T-cell (primary cell): Measurements from ENCODE around the gene TRIM31. TPM values are rescaled to one million over a fixed set of nuclear protein-coding genes. Genes with fewer than 3 reads are reported as not detected.
A peak's percentile ranks its signal among the peaks of the same experiment; 100 is the strongest.

ENCODE experiments used
- ATAC-seq, 4 experiments: fragments of 200-7000 bp in 3 of 4; fragments of 150-1000 bp in 1 of 4; cut with Tn5 transposase; replicated peaks in 1 of 4; 1 replicate in 3 of 4; 2 replicates in 1 of 4; pipeline ENCODE4 v1.10.0; 2021; ENCODE audit warnings: moderate library complexity in 3 of 4, mild to moderate bottlenecking in 2 of 4, moderate number of reproducible peaks in 1 of 4
- CTCF ChIA-PET, 2 donors: fragments of 300-600 bp; sonication (Branson Sonifier 250); formaldehyde crosslinking; loops; one replicate each; lab custom pipeline; 2022; ENCODE audit warnings: antibody characterized with exemption in 2 of 2; lab: Charles Lee
- POLR2A ChIA-PET, 2 donors: fragments of 300-600 bp; sonication (Branson Sonifier 250); formaldehyde crosslinking; loops; one replicate each; lab custom pipeline; 2022; ENCODE audit warnings: antibody characterized with exemption in 2 of 2; lab: Charles Lee
- DNase-seq, 35 experiments: peaks; one replicate each; pipeline versions ENCODE4 v3.0.0 to v3.0.0-alpha.2; 2013 to 2023
- H3K27ac ChIP-seq: one replicate; pipeline ENCODE4 v1.5.1; 2013; ENCODE audit warnings: low read length
- H3K27me3 ChIP-seq, 2 experiments: replicated peaks in 1 of 2; 1 replicate in 1 of 2; 2 replicates in 1 of 2; pipeline versions ENCODE4 v1.6.1 to v1.7.0; 2013; ENCODE audit warnings: low read length in 1 of 2, mixed read lengths in 1 of 2; ENCODE audit not compliant: control insufficient read depth in 2 of 2, insufficient read depth in 2 of 2; ENCODE audit errors: extremely low read depth in 1 of 2
- H3K36me3 ChIP-seq, 2 donors: 1 replicate in 1 of 2; 2 replicates in 1 of 2; pipeline versions ENCODE4 v1.6.1 to v1.7.0; 2013; ENCODE audit warnings: low read length in 1 of 2; ENCODE audit not compliant: control insufficient read depth in 2 of 2, insufficient read depth in 1 of 2; ENCODE audit errors: extremely low read depth in 1 of 2
- H3K4me1 ChIP-seq, 2 experiments: 1 replicate in 1 of 2; 2 replicates in 1 of 2; pipeline versions ENCODE4 v1.6.1 to v1.7.0; 2013; ENCODE audit warnings: low read length in 2 of 2, mixed read lengths in 1 of 2; ENCODE audit not compliant: insufficient read depth in 2 of 2, control insufficient read depth in 1 of 2; ENCODE audit errors: extremely low read depth in 1 of 2
- H3K4me3 ChIP-seq, 2 donors: 1 replicate in 1 of 2; 2 replicates in 1 of 2; pipeline versions ENCODE4 v1.5.1 to v1.7.0; 2013; ENCODE audit warnings: mild to moderate bottlenecking in 2 of 2, low read length in 1 of 2, moderate library complexity in 1 of 2; ENCODE audit not compliant: control insufficient read depth in 1 of 2; ENCODE audit errors: extremely low read depth in 1 of 2
- H3K9me3 ChIP-seq: 2 replicates; pipeline ENCODE4 v1.7.0; 2013
- H3K27ac Mint-ChIP-seq, 2 donors: one replicate each; pipeline ENCODE4 v1.8.0; 2020 to 2021; ENCODE audit warnings: mild to moderate bottlenecking in 2 of 2, mixed read lengths in 2 of 2
- H3K27me3 Mint-ChIP-seq, 2 donors: one replicate each; pipeline ENCODE4 v1.8.0; 2021 to 2022; ENCODE audit warnings: mixed read lengths in 2 of 2
- H3K36me3 Mint-ChIP-seq: one replicate; pipeline ENCODE4 v1.8.0; 2021; ENCODE audit warnings: mixed read lengths
- H3K4me1 Mint-ChIP-seq, 3 donors: one replicate each; pipeline ENCODE4 v1.8.0; 2020 to 2022; ENCODE audit warnings: mixed read lengths in 3 of 3, mild to moderate bottlenecking in 1 of 3
- H3K4me3 Mint-ChIP-seq, 3 donors: one replicate each; pipeline ENCODE4 v1.8.0; 2020 to 2022; ENCODE audit warnings: mild to moderate bottlenecking in 3 of 3, mixed read lengths in 3 of 3, moderate library complexity in 3 of 3
- H3K9me3 Mint-ChIP-seq, 3 donors: one replicate each; pipeline ENCODE4 v1.8.0; 2020 to 2022; ENCODE audit warnings: mixed read lengths in 3 of 3
- WGBS: methylation state at CpG from one replicate; pipeline ENCODE4 v1.1.5; 2013; ENCODE audit warnings: missing lambda C conversion rate; ENCODE audit not compliant: insufficient coverage; 5-methylcytosine and 5-hydroxymethylcytosine counted together
- total RNA-seq, 35 experiments: library from RNA in 6 of 35; stranded (reverse) in 6 of 35; fragments of 120-200 nt in 1 of 35; gene quantifications; one replicate each; pipeline versions ENCODE4 v1.2.1 to v1.2.4 and lab custom pipeline; 2013 to 2026

The TRIM31 gene
- total RNA-seq, 5 donors from 2014 or later (not counting 1 experiment from before 2014, with no cell fraction given) = 0.44 TPM; not detected in 4

- POLR2A ChIA-PET = no interaction called here
- peak in 5 of 35 experiments; percentile 5 to 33 (median 8) for DNase-seq
- H3K4me3 ChIP-seq = peak overlapping the region; percentile 39 to 49
Measured at GRCh38 chr6:30100585-30101443, 12.1 kb downstream of the TRIM31 start.

GRCh38 chr6:30100154-30100553 is 12.7 kb downstream of the TRIM31 start:
- POLR2A ChIA-PET = no interaction called here
- peaks cover 24 to 44% of the 10 kb centered on the region in 2 donors for H3K27me3 Mint-ChIP-seq
- Histone ChIP-seq H3K36me3 (no peaks in the 10 kb centered on the region), H3K27ac (no peak overlapping the region), H3K4me3 (no peak overlapping the region), H3K27me3 (peaks cover 17 to 49% of the 10 kb centered on the region in 2 experiments), H3K4me1 (peaks cover 43 to 47% of the 10 kb centered on the region in 2 experiments), H3K9me3 (no peaks in the 10 kb centered on the region)
- H3K36me3 Mint-ChIP-seq = no peaks in the 10 kb centered on the region
- no peak overlapping the region for H3K27ac Mint-ChIP-seq
- CTCF ChIA-PET = interaction anchor here in 1 of 2 donors (0.7 kb wide), 1 partner anchor 31 kb away, joined by 3 read pairs; no protein-coding TSS in a partner anchor
- DNase-seq (no peak), ATAC-seq (no peak)
- peak overlapping the region; percentile 52 to 64 (median 63) for H3K4me3 Mint-ChIP-seq
- WGBS = 100% methylated on average over 1 of the region's 8 CpGs
- no peaks in the 10 kb centered on the region for H3K9me3 Mint-ChIP-seq
- peaks cover 52 to 60% (median 52%) of the 10 kb centered on the region in 3 donors for H3K4me1 Mint-ChIP-seq

More at GRCh38 chr6:30100585-30101443, 12.1 kb downstream of the TRIM31 start:
- no peak for ATAC-seq
- Mint-ChIP-seq H3K4me1 (peaks cover 52 to 60% (median 52%) of the 10 kb centered on the region in 3 donors), H3K4me3 (peak overlapping the region; percentile 77 to 86 (median 82)), H3K36me3 (no peaks in the 10 kb centered on the region), H3K27me3 (peaks cover 24 to 39% of the 10 kb centered on the region in 2 donors), H3K9me3 (no peaks in the 10 kb centered on the region), H3K27ac (peak overlapping the region in 1 of 2 donors; percentile 43)
- Histone ChIP-seq H3K4me1 (peaks cover 43 to 47% of the 10 kb centered on the region in 2 experiments), H3K36me3 (no peaks in the 10 kb centered on the region), H3K27ac (no peak overlapping the region), H3K9me3 (no peaks in the 10 kb centered on the region), H3K27me3 (peaks cover 17 to 46% of the 10 kb centered on the region in 2 experiments)
- WGBS = 6% methylated on average over 22 of the region's 47 CpGs
- CTCF ChIA-PET = interaction anchor here in 1 of 2 donors (1.6 kb wide), 1 partner anchor 31 kb away, joined by 12 read pairs; no protein-coding TSS in a partner anchor

GRCh38 chr6:30097902-30098768 is 14.8 kb downstream of the TRIM31 start:
- no peaks in the 10 kb centered on the region for H3K36me3 ChIP-seq
- no peak overlapping the region for H3K4me3 ChIP-seq
- peaks cover 12 to 56% of the 10 kb centered on the region in 2 experiments for H3K27me3 ChIP-seq
- POLR2A ChIA-PET = no interaction called here
- WGBS = 35% methylated on average over 3 of the region's 4 CpGs
- Mint-ChIP-seq H3K27me3 (peaks cover 32 to 53% of the 10 kb centered on the region in 2 donors), H3K36me3 (no peaks in the 10 kb centered on the region), H3K4me3 (peak overlapping the region in 1 of 3 donors; percentile 17), H3K4me1 (peaks cover 46 to 54% (median 52%) of the 10 kb centered on the region in 3 donors), H3K27ac (peak overlapping the region in 1 of 2 donors; percentile 1), H3K9me3 (no peaks in the 10 kb centered on the region)
- ATAC-seq (peak; percentile 31 to 86 (median 57)), DNase-seq (peak in 2 of 35 experiments; percentile 10 to 38)
- CTCF ChIA-PET = interaction anchor here in 1 of 2 donors (0.6 kb wide), 1 partner anchor 1032 kb away, joined by 3 read pairs; no protein-coding TSS in a partner anchor
- no peaks in the 10 kb centered on the region for H3K9me3 ChIP-seq
- H3K4me1 ChIP-seq = peaks cover 39 to 40% of the 10 kb centered on the region in 2 experiments
- no peak overlapping the region for H3K27ac ChIP-seq

GRCh38 chr6:30096829-30097228 is 16.1 kb downstream of the TRIM31 start:
- no peak overlapping the region for H3K4me3 ChIP-seq
- no peaks in the 10 kb centered on the region for H3K36me3 Mint-ChIP-seq
- no CpG with 5 or more reads among the region's 1 CpG for WGBS
- peaks cover 15 to 66% of the 10 kb centered on the region in 2 experiments for H3K27me3 ChIP-seq
- DNase-seq (no peak), ATAC-seq (no peak)
- ChIA-PET POLR2A (interaction anchor here in 1 of 2 donors (0.6 kb wide), 1 partner anchor 8 kb away, joined by 3 read pairs; no protein-coding TSS in a partner anchor), CTCF (interaction anchor here in 1 of 2 donors (0.6 kb wide), 1 partner anchor 46 kb away, joined by 4 read pairs; no protein-coding TSS in a partner anchor)
- no peak overlapping the region for H3K27ac ChIP-seq
- H3K27me3 Mint-ChIP-seq = peaks cover 42 to 66% of the 10 kb centered on the region in 2 donors
- H3K9me3 ChIP-seq = no peaks in the 10 kb centered on the region
- H3K4me1 ChIP-seq = peaks cover 27 to 33% of the 10 kb centered on the region in 2 experiments
- H3K36me3 ChIP-seq = no peaks in the 10 kb centered on the region
- no peak overlapping the region for H3K4me3 Mint-ChIP-seq
- no peaks in the 10 kb centered on the region for H3K9me3 Mint-ChIP-seq
- peaks cover 35 to 43% (median 42%) of the 10 kb centered on the region in 3 donors for H3K4me1 Mint-ChIP-seq
- H3K27ac Mint-ChIP-seq = no peak overlapping the region

GRCh38 chr6:30093951-30094661 is 18.8 kb downstream of the TRIM31 start:
- H3K27ac ChIP-seq = no peak overlapping the region
- no peak for DNase-seq
- H3K9me3 ChIP-seq = no peaks in the 10 kb centered on the region
- Mint-ChIP-seq H3K36me3 (no peaks in the 10 kb centered on the region), H3K27ac (peak overlapping the region in 1 of 2 donors; percentile 21), H3K9me3 (no peaks in the 10 kb centered on the region), H3K4me1 (peaks cover 15 to 27% (median 20%) of the 10 kb centered on the region in 3 donors), H3K27me3 (peaks cover 49 to 71% of the 10 kb centered on the region in 2 donors), H3K4me3 (no peak overlapping the region)
- CTCF ChIA-PET = interaction anchor here in 1 of 2 donors (1.0 kb wide), 1 partner anchor 9 kb away, joined by 3 read pairs; no protein-coding TSS in a partner anchor
- 42% methylated on average over 3 of the region's 5 CpGs for WGBS
- H3K4me3 ChIP-seq = no peak overlapping the region
- peaks cover 8 to 14% of the 10 kb centered on the region in 2 experiments for H3K4me1 ChIP-seq
- no peaks in the 10 kb centered on the region for H3K36me3 ChIP-seq
- POLR2A ChIA-PET = no interaction called here
- ATAC-seq = no peak
- peaks cover 5 to 60% of the 10 kb centered on the region in 2 experiments for H3K27me3 ChIP-seq
